AG09309 (cell line): ENCODE results near the gene MRPS14.

Experiments used
- DNase-seq: peaks from one replicate; pipeline ENCODE4 v3.0.0-alpha.2; 2010; ENCODE audit warnings: low read depth
- H3K4me3 ChIP-seq: 2 replicates; pipeline ENCODE4 v1.5.1; 2011; ENCODE audit warnings: mild to moderate bottlenecking, low read depth, low read length, moderate library complexity; ENCODE audit not compliant: control insufficient read depth
- CTCF ChIP-seq: IDR thresholded peaks from 2 replicates; pipeline ENCODE4 v1.5.1; 2011; ENCODE audit warnings: mild to moderate bottlenecking, low read depth, low read length, inconsistent platforms; ENCODE audit not compliant: insufficient read depth, control insufficient read depth; ENCODE audit errors: missing control alignments

MRPS14 gene

GRCh38 chr1:174990382-174990999, 32.7 kb downstream of the MRPS14 start:
- no peak for DNase-seq
- peak overlapping the region; percentile 34 for H3K4me3 ChIP-seq
- no peak for TF ChIP-seq CTCF

GRCh38 chr1:174989536-174990220, 33.5 kb downstream of the MRPS14 start:
- no peak for TF ChIP-seq CTCF
- no peak for DNase-seq
- no peak overlapping the region for H3K4me3 ChIP-seq

GRCh38 chr1:174988986-174989385, 34.2 kb downstream of the MRPS14 start:
- no peak overlapping the region for H3K4me3 ChIP-seq
- no peak for DNase-seq
- no peak for TF ChIP-seq CTCF

- no peak for DNase-seq
- no peak overlapping the region for H3K4me3 ChIP-seq
- no peak for TF ChIP-seq CTCF
Measured at GRCh38 chr1:174988539-174988938, 34.7 kb downstream of the MRPS14 start.

- H3K4me3 ChIP-seq: no peak overlapping the region
- no peak for TF ChIP-seq CTCF
- DNase-seq: no peak
Measured at GRCh38 chr1:174984952-174985351, 38.3 kb downstream of the MRPS14 start.

GRCh38 chr1:174982971-174983689, 40.1 kb downstream of the MRPS14 start:
- no peak for DNase-seq
- TF ChIP-seq CTCF: peak; percentile 53

More at GRCh38 chr1:174982971-174983689, 40.1 kb downstream of the MRPS14 start:
- H3K4me3 ChIP-seq: no peak overlapping the region
